Stimulated activated CD8-positive, alpha-beta memory T cell treated with anti-CD3 and anti-CD28 coated beads, Interleukin-7, amount 100 ng/mL, for 1 hour (primary cell): ENCODE results near the gene ERVW-1.
"Not testable (repeated sequence)": the region's sequence is repeated elsewhere in the genome, so short reads cannot be mapped to it uniquely, and the experiment has no call there.

Experiments used
- DNase-seq, 2 donors: peaks; one replicate each; pipeline ENCODE4 v3.0.0-alpha.2; 2020; ENCODE audit warnings: low read depth in 2 of 2

Gene ERVW-1

DNA sequence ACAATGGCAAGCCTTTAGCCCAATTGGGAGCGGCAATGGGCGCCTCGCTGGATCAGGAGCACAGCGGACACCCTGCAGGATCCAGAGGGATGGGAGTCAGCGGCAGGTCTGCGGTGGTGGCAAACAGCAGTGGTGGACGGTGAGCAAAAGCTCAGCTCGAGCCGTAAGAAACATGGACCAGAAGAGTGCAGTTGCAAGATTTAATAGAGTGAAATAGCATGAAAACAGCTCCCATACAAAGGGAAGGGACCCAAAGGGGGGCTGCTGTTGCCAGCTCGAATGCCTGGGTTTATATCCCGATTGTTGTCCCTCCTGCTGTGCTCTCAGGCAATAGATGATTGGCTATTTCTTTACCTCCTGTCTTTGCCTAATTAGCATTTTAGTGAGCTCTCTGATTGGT is at the start of gene ERVW-1:
Gene ERVW-1, minus strand, starts transcription at position 266 of the 400 bp plus-strand sequence. CDS start 7,565 bp downstream, outside the sequence.
- DNase-seq, result not testable (repeated sequence)

DNA sequence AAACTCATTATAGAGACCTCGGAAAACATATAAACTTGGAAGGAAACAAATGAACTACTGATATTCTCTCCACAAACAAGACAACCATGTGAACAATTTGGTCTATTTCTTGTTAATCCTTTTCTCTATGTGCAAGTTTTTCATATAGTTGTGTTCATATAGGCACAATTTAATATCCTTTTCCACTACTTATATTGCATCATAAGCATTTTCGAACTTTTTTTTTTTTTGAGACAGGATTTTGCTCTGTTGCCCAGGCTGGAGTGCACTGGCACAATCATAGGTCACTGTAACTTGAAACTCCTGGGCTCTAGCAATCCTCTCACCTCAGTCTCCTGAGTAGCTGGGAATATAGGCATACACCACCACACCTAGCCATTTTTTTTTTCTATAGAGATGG is 45.4 kb upstream of the ERVW-1 start:
- no peak for DNase-seq

DNA sequence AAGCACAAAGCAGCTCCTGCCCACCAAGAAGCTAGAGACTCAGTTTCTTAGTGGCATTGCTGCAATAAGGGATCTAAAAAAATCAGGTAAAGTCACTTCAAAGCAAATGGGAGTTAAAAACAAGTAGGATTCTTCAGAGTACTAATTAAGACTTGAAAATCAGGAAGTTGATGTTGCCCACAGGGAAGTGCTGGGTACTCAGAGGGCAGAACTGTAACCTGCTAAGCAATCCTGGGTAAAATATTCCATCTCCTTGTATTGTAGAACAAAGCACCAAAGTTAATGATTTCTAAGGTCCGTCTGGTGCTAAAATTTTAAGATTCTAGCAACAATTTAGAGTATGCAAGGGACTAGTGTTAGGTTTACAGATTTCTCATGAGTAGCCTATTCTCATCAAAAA is 42.3 kb upstream of the ERVW-1 start:
- DNase-seq, result no peak

DNA sequence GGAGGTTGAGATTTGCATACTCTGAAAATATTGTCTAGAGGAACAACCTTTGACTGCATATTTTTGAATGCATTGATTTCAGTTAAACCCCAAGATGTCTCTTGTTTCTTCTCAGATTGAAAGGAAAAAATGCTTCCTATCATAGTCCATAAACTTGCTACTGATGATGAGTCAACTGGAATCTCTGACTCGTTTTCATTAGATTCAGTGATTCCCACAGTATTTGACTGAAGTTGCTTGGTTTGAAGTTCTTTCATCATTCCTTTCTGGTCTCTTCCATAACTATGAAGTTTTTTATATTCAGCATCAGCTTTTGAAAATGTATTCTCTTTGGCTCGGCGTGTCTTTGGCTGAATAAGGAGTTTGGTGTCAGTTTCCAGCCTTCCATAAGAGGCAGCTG is 39.9 kb upstream of the ERVW-1 start:
- no peak for DNase-seq

- DNase-seq, result no peak
These were observed 35.6 kb upstream of the ERVW-1 start for GRCh38 chr7:92513167-92513902.

DNA sequence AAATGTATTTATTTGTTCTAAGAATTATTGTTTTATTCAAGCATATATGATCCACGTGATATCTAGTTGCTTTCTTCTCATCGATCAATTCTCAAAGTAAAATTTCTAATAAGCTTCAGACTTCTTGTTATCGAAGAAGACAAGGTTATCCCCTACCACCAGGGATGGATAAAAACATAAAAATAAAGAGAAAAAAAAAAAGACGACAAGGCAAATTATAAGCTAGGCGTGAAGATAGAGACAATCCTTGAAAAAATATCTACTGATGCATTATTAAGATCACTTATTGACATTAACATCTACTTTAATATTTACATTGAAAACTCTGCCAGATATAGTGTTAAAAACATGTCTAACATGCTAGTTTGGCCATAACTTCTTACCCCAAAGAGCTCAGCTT is 31.2 kb upstream of the ERVW-1 start:
- no peak for DNase-seq

- no peak for DNase-seq
These were observed 28.6 kb upstream of the ERVW-1 start for GRCh38 chr7:92506363-92506762.

- no peak for DNase-seq
These were observed 26.8 kb upstream of the ERVW-1 start for GRCh38 chr7:92504563-92504962.

DNA sequence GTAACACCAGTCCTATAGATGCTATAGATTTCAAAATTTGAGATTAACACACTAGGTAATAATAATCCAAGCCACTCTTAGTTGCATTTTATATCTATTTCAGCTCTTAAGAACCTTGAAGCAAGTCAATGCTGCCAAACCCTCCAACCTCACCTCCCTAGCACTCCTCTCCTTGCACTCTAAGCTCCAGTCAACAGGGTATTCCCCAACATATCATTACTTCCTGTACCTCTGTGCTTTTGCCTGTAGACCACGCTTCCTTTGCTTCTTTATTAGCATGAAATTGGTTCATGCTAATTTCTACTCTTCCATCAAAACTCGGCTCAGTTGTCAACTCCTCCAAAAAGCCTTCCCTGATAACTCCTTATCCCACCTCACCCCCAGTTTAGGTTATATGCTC is 26.0 kb upstream of the ERVW-1 start:
- no peak for DNase-seq

DNA sequence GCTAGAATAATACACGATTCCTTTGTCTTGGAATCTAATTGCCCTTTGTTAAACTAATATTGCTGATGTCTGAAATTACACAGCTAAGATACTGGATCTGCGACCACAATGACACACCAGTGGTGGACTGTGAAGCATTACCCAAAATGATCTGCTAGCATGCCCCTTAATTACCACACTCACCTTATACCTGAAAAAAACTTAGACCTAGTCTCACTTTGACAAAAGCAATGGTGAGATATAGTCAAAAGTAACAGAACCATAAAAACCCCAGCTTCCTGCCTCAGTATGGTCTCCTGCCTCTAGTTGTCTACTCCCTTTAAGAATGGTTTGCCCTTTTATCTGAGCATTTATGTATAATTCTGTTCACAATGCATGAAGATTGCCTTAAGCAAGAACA is 20.8 kb upstream of the ERVW-1 start:
- no peak for DNase-seq

GRCh38 chr7:92496876-92497275 is 19.1 kb upstream of the ERVW-1 start:
- DNase-seq, result no peak

DNA sequence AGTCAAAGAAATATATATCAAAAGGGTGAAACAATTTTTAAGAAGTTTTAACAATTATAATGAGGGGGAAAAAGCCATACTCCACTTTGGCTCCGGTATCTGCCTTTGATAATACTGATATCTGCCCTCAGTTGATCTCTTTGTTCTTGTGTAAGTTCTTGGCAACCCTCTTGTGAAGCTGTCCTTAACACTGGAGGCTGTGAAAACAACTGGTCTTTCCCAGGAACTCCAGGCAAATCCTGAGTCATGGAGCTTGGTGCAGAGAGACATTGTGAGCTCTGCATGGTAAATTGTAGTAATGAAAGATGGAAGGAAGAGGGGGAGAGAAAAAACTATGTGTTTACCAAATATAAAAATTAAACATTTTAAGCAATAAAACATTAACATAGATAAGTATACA is 11.9 kb upstream of the ERVW-1 start:
- no peak for DNase-seq

DNA sequence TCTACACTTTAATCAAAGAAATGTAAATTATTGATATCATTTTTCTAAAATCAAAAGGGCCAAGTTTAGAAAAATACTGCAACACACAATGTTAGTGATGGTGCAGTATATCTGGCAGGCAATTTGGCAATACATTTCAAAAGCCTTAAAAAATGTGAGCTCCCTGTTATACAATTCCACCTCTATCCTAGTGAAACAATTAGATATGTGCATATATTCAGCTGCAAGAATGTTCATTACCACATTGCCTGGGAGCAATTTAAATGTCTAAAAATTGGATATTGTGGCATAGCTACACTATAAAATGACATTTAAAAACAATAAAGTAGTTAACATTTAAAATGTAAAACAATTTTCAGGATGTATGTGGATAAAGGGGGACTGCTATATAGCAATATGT is 10.1 kb upstream of the ERVW-1 start:
- no peak for DNase-seq

GRCh38 chr7:92485974-92486373 is 8.2 kb upstream of the ERVW-1 start:
- no peak for DNase-seq

DNA sequence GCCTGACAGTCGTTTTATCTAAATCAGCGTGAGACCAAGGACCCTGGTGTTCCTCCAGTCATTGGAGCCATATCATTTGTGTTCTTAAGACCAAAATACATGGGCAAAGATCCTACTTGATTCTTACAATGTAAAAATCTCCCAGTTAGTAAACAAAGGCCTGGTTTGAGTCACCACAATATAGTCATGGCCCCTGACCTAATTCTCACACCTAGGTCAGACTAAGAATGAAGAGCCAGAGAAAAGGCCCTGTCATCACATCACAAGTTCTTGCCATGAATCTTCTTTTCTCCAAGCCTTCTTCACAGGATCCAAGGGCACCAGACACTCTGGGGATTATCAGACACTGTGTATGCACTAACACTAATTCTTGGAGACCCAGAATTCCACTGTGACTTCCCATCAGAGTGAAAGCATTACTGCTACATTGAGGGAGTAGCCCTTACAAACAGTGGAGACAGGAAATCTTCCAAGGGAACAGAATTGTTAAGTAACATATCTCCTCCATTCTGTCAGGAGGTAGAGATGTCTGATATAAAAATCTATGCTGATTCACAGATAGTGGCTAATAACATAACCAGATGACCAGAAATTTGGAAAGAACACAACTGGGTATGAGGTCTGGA is 7.6 kb upstream of the ERVW-1 start:
- DNase-seq, result no peak

DNA sequence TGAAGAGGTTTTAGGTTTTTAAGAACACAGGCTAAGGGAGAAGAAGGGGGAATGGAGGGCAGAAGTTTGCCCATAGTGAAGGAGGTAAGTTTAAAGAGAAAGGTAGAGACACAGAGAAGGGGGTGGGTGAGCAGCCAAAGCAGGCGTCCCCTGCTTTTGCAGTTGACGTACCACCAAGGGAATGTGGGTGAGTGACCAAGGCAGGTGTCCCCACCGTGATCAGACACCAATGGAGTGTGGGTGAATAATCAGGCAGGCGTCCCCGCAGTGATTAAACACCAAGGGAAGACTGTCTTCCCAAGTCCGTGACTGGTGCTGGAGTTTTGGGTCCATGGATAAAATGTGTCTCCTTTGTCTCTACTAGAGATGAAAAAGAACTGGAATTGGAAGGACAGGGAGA is 6.5 kb upstream of the ERVW-1 start:
- not testable (repeated sequence) for DNase-seq

- DNase-seq, result not testable (repeated sequence)
These were observed 5.9 kb upstream of the ERVW-1 start for GRCh38 chr7:92483624-92484023.

DNA sequence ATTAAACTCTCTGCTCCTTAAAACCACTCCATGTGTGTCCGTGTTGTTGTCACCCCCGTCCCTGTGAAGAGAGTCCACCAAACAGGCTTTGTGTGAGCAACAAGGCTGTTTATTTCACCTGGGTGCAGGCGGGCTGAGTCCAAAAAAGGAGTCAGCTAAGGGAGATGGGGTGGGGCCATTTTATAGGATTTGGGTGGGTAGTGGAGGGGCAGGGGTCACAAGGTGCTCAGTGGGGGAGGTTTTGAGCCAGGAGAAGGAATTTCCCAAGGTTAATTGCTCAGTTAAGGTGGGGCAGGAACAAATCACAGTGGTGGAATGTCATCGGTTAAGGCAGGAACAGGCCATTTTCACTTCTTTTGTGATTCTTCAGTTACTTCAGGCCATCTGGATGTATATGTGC is 1.4 kb upstream of the ERVW-1 start:
- DNase-seq, result not testable (repeated sequence)

GRCh38 chr7:92478711-92479110 is 965 bp upstream of the ERVW-1 start:
- no peak for DNase-seq

- no peak for DNase-seq
These were observed 349 bp upstream of the ERVW-1 start for GRCh38 chr7:92478095-92478494.

GRCh38 chr7:92475851-92476590 is 1.7 kb downstream of the ERVW-1 start:
- DNase-seq, result not testable (repeated sequence)

DNA sequence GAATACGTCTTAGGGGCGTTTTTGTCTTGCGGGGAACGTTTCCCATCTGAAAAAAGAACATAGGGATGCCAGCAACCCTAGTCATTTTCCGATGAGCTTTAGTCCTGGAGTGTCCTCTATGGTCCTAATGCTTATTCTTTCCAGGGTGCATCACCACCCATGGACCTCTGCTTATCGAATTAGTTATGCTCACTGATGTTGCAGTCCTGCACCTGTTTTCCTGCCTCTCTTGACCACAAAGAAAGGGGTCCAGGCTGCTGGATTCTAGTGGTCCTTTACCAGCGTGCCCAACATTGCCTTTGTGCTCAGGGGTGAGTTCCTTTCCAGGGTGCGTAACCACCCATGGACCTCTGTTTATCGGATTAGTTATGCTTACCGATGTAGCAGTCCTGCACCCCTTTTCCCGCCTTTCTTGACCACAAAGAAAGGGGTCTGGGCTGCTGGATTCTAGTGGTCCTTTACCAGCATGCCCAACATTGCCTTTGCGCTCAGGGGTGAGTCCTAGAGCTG is 2.4 kb downstream of the ERVW-1 start:
- not testable (repeated sequence) for DNase-seq

DNA sequence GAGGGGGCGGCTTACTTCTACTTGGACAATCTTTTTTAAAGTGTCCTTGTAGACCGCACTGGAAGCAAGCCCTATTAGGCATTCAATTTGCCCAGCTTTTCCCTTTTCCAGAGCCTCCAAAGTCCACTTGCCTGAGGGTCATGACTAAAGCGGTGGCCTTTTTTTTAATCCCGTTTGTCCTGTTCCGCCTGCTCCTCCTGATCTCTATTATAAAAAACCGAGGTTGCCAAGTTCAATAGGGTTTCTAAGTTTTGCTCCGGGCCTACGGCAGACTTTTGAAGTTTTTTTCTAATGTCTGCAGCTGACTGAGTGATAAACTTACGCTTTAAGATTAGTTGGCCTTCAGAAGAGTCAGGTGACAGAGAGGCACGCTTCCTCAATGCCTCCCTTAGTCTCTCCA is 3.8 kb downstream of the ERVW-1 start:
- DNase-seq, result not testable (repeated sequence)
